ENCODE measurements around the gene C10orf62. TPM values are rescaled to one million over a fixed set of nuclear protein-coding genes. Genes with fewer than 3 reads are reported as not detected.

C10orf62 gene, protein sequence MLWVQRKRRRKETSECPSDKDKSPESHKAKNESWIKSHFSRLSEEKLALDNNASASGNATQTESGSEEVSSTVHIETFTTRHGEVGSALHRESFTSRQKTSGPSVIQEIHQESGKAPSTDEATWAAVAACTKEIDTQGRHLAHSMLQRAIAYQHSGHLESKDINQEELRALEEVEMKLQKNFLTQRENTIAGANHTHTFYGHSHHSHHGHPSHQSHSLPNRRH
- 0.13 TPM in 1 of 2 replicates, not detected in the other for total RNA-seq

GRCh38 chr10:97589479-97589878 is at the start of gene C10orf62:
Gene C10orf62, plus strand, starts transcription at chr10:97589721. Its CDS starts 177 bp downstream, at chr10:97589898.

DNA sequence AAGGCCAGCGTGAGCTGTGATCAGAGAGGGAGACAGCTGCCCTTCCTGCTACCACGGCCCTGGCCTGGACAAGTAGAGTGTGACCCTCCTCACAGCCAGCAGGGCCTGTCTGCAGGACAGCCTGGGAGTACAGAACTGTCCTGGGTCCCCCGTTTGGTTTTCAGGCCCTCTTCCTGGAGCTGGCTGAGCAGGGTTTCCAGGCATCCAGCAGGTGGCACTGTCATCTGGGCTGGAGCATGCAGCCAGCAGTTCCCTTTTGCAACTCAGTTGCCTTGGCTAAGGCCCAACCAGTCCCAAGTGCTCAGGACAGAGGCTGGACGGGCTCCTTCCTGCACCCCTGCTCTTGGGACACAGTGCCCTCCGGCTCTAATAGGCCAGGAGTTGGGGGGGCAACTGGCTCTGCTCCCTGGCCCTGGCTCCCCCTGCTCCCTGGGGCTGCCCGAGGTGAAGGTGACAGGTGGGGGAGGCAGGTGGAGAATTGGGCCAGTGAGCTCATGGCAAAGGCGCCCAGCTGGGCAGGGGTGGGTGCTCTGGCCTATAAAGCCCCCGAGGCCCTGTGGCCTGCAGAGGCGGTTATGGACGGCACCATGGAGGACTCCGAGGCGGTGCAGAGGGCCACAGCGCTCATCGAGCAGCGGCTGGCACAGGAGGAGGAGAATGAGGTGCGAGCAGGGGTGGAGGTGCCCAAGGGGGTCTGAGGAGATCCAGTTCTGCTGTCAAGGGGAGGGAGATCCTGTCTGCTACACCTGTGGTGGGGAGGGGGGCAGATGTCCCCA is 17.1 kb upstream of the C10orf62 start, which contains the start of gene ANKRD2:
TSS of gene ANKRD2 (plus strand) at position 566 of the 776 bp plus-strand sequence. CDS start at position 576, 10 bp downstream.

GRCh38 chr10:97584060-97584797 is 5.3 kb upstream of the C10orf62 start, which contains the start of gene HOGA1:
Gene HOGA1, plus strand, starts transcription at chr10:97584389. Its CDS starts 315 bp downstream, at chr10:97584704.

GRCh38 chr10:97632949-97633884 is 43.7 kb downstream of the C10orf62 start, which contains the start of gene MORN4:
Gene MORN4, minus strand, starts transcription at chr10:97633500. Its CDS starts 13,847 bp downstream, at chr10:97619653.

GRCh38 chr10:97640174-97640867 is 50.8 kb downstream of the C10orf62 start, which contains the start of gene PI4K2A:
Gene PI4K2A, plus strand, starts transcription at chr10:97640671. Its CDS starts 72 bp downstream, at chr10:97640743.

Other genes starting within 250 kb of the C10orf62 start
- gene RRP12, start 188.4 kb upstream of the C10orf62 start, total RNA-seq = 14.7 and 26.9 TPM in 2 replicates
- gene PGAM1, start 163.5 kb upstream of the C10orf62 start, total RNA-seq = 514 TPM in 2 replicates
- gene EXOSC1, start 143.7 kb upstream of the C10orf62 start, total RNA-seq = 22.7 and 25.4 TPM in 2 replicates
- gene ZDHHC16, start 143.5 kb upstream of the C10orf62 start, total RNA-seq = 42.0 and 42.9 TPM in 2 replicates
- 54.8 and 63.9 TPM in 2 replicates for gene MMS19, start 91.3 kb upstream of the C10orf62 start, total RNA-seq
- gene UBTD1, start 90.8 kb upstream of the C10orf62 start, total RNA-seq = 20.3 and 27.8 TPM in 2 replicates
- 0.33 and 1.1 TPM in 2 replicates for gene ANKRD2, start 16.9 kb upstream of the C10orf62 start, total RNA-seq
- gene HOGA1, start 5.3 kb upstream of the C10orf62 start, total RNA-seq = 0.43 and 1.4 TPM in 2 replicates
- gene MORN4, start 43.8 kb downstream of the C10orf62 start, total RNA-seq = 6.9 and 11.3 TPM in 2 replicates
- gene PI4K2A, start 51.0 kb downstream of the C10orf62 start, total RNA-seq = 21.6 and 24.0 TPM in 2 replicates
- gene AVPI1, start 97.5 kb downstream of the C10orf62 start, total RNA-seq = 18.1 and 19.8 TPM in 2 replicates
- gene MARVELD1, start 124.0 kb downstream of the C10orf62 start, total RNA-seq = 46.2 and 47.6 TPM in 2 replicates
- 24.2 and 31.7 TPM in 2 replicates for gene ZFYVE27, start 147.4 kb downstream of the C10orf62 start, total RNA-seq
- gene SFRP5, start 182.3 kb downstream of the C10orf62 start, total RNA-seq = 0.36 TPM in 1 of 2 replicates, not detected in the other

Data from smooth muscle cell of the pulmonary artery (primary cell).